NCI-H1105 treated with DMSO at 0.1 percent for 48 hours (cell line): ENCODE measurements around the gene WDR18.
"Not testable (repeated sequence)": the region's sequence is repeated elsewhere in the genome, so short reads cannot be mapped to it uniquely, and the experiment has no call there.

Experiments used
- DNase-seq: peaks from one replicate; lab custom pipeline; 2025; lab: John Stamatoyannopoulos, UW

WDR18 gene

GRCh38 chr19:950352-951066 lies 33.6 kb upstream of the WDR18 start:
- DNase-seq = no peak

GRCh38 chr19:952049-952679 lies 32.0 kb upstream of the WDR18 start:
- no peak for DNase-seq

GRCh38 chr19:952680-953444 lies 31.3 kb upstream of the WDR18 start:
- no peak for DNase-seq

GRCh38 chr19:953445-954271 lies 30.5 kb upstream of the WDR18 start:
- no peak for DNase-seq

- DNase-seq = no peak
These were observed 29.9 kb upstream of the WDR18 start for GRCh38 chr19:954272-954671.

- no peak for DNase-seq
These were observed 29.3 kb upstream of the WDR18 start for GRCh38 chr19:954672-955494.

- DNase-seq = no peak
These were observed 28.1 kb upstream of the WDR18 start for GRCh38 chr19:955803-956765.

GRCh38 chr19:956766-957440 lies 27.2 kb upstream of the WDR18 start:
- no peak for DNase-seq

- not testable (repeated sequence) for DNase-seq
These were observed 26.6 kb upstream of the WDR18 start for GRCh38 chr19:957578-957977.

- DNase-seq = no peak
These were observed 24.9 kb upstream of the WDR18 start for GRCh38 chr19:958967-959855.

GRCh38 chr19:960020-960419 lies 24.1 kb upstream of the WDR18 start:
- no peak for DNase-seq

- no peak for DNase-seq
These were observed 23.6 kb upstream of the WDR18 start for GRCh38 chr19:960601-960938.

- DNase-seq = no peak
These were observed 22.1 kb upstream of the WDR18 start for GRCh38 chr19:961866-962620.

GRCh38 chr19:962683-963400 lies 21.3 kb upstream of the WDR18 start:
- no peak for DNase-seq

- no peak for DNase-seq
These were observed 20.6 kb upstream of the WDR18 start for GRCh38 chr19:963486-963951.

- no peak for DNase-seq
These were observed 20.0 kb upstream of the WDR18 start for GRCh38 chr19:964116-964520.
